DND-41 (cell line): ENCODE results near the gene COMMD9.

Experiments used
- EZH2 ChIP-seq: IDR thresholded peaks from 3 replicates; pipeline ENCODE4 v1.6.1; 2012; ENCODE audit warnings: borderline replicate concordance, low read depth, mild to moderate bottlenecking, moderate library complexity, low read length, inconsistent platforms; ENCODE audit not compliant: severe bottlenecking
- TF ChIP-seq, protein P1 (sequence below): IDR thresholded peaks from 2 replicates; pipeline ENCODE4 v1.5.1; 2012; ENCODE audit warnings: borderline replicate concordance, low read length, moderate library complexity, mild to moderate bottlenecking; ENCODE audit not compliant: poor library complexity, severe bottlenecking; ENCODE audit errors: extremely low read depth

DNA sequence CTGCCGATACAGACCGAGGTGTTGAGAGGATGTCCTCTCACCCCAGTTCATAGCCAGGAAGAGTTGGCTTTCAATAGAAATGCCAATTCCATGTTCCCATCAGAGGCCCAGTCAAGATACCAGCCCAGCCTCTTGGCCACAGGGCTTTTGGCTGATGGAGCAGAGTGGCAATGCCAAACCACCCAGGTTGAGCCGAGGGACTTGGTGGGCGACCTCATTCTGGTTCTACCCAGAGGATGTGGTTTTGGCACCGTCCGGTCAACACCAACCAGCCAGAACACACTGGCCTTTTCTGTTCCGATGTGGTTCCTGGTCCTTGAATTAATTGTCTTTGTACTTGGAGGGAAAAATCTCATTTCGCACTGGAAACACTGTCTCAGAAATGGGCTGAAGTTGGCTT lies 60.5 kb downstream of the COMMD9 start:
- TF ChIP-seq, protein P1, sequence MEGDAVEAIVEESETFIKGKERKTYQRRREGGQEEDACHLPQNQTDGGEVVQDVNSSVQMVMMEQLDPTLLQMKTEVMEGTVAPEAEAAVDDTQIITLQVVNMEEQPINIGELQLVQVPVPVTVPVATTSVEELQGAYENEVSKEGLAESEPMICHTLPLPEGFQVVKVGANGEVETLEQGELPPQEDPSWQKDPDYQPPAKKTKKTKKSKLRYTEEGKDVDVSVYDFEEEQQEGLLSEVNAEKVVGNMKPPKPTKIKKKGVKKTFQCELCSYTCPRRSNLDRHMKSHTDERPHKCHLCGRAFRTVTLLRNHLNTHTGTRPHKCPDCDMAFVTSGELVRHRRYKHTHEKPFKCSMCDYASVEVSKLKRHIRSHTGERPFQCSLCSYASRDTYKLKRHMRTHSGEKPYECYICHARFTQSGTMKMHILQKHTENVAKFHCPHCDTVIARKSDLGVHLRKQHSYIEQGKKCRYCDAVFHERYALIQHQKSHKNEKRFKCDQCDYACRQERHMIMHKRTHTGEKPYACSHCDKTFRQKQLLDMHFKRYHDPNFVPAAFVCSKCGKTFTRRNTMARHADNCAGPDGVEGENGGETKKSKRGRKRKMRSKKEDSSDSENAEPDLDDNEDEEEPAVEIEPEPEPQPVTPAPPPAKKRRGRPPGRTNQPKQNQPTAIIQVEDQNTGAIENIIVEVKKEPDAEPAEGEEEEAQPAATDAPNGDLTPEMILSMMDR: no peak
- TF ChIP-seq EZH2: no peak
